GM23338 (cell line): ENCODE data around the gene MT2A.

ENCODE experiments used
- CREB1 ChIP-seq: fragments of 250-450 bp; sonication (Bioruptor Pico); IDR thresholded peaks from 2 replicates; pipeline ENCODE4 v1.5.0; 2020; ENCODE audit warnings: low read depth, mild to moderate bottlenecking, moderate library complexity
- CTCF ChIP-seq, 2 experiments: fragments of 200-600 bp in 1 of 2; sonication (generic) in 1 of 2; conservative IDR thresholded peaks; 2 replicates each; pipeline versions ENCODE4 v1.5.1 to v1.6.1; 2016 to 2017; ENCODE audit warnings: antibody characterized with exemption in 2 of 2, low read depth in 2 of 2, mild to moderate bottlenecking in 2 of 2, moderate library complexity in 1 of 2
- EZH2 ChIP-seq: fragments of 200-600 bp; sonication (generic); IDR thresholded peaks from one replicate; pipeline ENCODE4 v1.8.0; 2017; ENCODE audit warnings: antibody characterized with exemption, mild to moderate bottlenecking, low read depth; ENCODE audit not compliant: unreplicated experiment
- EZH2phosphoT487 ChIP-seq: fragments of 200-600 bp; sonication (generic); IDR thresholded peaks from one replicate; pipeline ENCODE4 v1.8.1; 2018; ENCODE audit warnings: antibody characterized with exemption; ENCODE audit not compliant: unreplicated experiment
- JUNB ChIP-seq: IDR thresholded peaks from one replicate; pipeline ENCODE4 v1.6.1; 2016; ENCODE audit warnings: antibody characterized with exemption; ENCODE audit not compliant: unreplicated experiment
- POLR2AphosphoS5 ChIP-seq: IDR thresholded peaks from 2 replicates; pipeline ENCODE4 v1.6.1; 2016; ENCODE audit warnings: antibody characterized with exemption, low read depth
- REST ChIP-seq: IDR thresholded peaks from one replicate; pipeline ENCODE4 v1.6.1; 2018; ENCODE audit warnings: antibody characterized with exemption; ENCODE audit not compliant: unreplicated experiment
- ZNF114 ChIP-seq: fragments of 250-450 bp; sonication (Bioruptor Pico); IDR thresholded peaks from 2 replicates; pipeline ENCODE4 v1.5.0; 2020; ENCODE audit warnings: mild to moderate bottlenecking, moderate library complexity
- TF ChIP-seq, protein P1 (sequence below): IDR thresholded peaks from 2 replicates; pipeline ENCODE4 v1.6.1; 2016; ENCODE audit warnings: antibody characterized with exemption
- TF ChIP-seq, protein P2 (sequence below): fragments of 250-450 bp; sonication (Bioruptor Pico); IDR thresholded peaks from 2 replicates; pipeline ENCODE4 v1.5.0; 2020; ENCODE audit warnings: mild to moderate bottlenecking, moderate library complexity

DNA sequence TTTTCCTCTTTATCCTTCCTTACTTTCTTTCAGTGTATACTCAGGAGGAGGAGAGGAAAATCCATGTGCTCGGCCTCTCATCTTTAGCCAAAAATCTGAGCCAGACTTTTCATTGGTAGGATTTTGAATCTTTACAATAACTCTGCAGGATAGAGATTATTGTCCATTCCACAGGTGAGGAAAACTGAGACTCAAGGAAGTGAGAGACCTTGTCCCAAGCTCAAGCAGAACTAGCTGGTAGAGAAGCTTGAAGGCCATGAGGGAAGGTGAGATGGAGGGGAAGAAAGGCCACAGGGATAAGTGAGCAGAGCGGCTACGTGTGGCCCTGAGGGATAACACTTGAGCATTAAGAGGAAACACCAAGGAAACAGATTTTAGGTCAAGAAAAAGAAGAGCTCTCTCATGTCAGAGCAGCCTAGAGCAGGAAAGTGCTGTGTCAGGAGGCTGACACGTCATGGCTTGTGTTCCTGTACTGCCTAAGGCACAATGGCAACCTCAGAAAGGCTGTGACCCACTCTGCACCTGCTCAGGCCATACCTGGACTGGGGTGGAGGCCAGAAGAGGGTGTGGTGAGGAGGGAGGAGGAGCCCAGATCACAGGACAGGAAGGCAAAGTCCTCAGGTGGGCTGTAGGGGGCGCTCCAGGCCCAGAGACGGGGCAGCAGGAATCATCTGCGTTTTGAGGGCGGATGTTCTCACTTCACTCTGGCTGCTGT is 31.6 kb upstream of the MT2A start:
- TF ChIP-seq, protein P1, sequence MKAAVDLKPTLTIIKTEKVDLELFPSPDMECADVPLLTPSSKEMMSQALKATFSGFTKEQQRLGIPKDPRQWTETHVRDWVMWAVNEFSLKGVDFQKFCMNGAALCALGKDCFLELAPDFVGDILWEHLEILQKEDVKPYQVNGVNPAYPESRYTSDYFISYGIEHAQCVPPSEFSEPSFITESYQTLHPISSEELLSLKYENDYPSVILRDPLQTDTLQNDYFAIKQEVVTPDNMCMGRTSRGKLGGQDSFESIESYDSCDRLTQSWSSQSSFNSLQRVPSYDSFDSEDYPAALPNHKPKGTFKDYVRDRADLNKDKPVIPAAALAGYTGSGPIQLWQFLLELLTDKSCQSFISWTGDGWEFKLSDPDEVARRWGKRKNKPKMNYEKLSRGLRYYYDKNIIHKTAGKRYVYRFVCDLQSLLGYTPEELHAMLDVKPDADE, result no peak
- TF ChIP-seq CTCF (conservative IDR thresholded peaks at IDR 0.05; ENCODE audit: low read depth in 2 of 2), result peak; percentile 94 to 98
- no peak for TF ChIP-seq EZH2
- TF ChIP-seq REST, result no peak
- no peak for TF ChIP-seq POLR2AphosphoS5
- TF ChIP-seq JUNB, result no peak
- TF ChIP-seq CREB1 (CRISPR knock-in tag), result no peak
- no peak for TF ChIP-seq ZNF114 (CRISPR knock-in tag)
- TF ChIP-seq, protein P2, sequence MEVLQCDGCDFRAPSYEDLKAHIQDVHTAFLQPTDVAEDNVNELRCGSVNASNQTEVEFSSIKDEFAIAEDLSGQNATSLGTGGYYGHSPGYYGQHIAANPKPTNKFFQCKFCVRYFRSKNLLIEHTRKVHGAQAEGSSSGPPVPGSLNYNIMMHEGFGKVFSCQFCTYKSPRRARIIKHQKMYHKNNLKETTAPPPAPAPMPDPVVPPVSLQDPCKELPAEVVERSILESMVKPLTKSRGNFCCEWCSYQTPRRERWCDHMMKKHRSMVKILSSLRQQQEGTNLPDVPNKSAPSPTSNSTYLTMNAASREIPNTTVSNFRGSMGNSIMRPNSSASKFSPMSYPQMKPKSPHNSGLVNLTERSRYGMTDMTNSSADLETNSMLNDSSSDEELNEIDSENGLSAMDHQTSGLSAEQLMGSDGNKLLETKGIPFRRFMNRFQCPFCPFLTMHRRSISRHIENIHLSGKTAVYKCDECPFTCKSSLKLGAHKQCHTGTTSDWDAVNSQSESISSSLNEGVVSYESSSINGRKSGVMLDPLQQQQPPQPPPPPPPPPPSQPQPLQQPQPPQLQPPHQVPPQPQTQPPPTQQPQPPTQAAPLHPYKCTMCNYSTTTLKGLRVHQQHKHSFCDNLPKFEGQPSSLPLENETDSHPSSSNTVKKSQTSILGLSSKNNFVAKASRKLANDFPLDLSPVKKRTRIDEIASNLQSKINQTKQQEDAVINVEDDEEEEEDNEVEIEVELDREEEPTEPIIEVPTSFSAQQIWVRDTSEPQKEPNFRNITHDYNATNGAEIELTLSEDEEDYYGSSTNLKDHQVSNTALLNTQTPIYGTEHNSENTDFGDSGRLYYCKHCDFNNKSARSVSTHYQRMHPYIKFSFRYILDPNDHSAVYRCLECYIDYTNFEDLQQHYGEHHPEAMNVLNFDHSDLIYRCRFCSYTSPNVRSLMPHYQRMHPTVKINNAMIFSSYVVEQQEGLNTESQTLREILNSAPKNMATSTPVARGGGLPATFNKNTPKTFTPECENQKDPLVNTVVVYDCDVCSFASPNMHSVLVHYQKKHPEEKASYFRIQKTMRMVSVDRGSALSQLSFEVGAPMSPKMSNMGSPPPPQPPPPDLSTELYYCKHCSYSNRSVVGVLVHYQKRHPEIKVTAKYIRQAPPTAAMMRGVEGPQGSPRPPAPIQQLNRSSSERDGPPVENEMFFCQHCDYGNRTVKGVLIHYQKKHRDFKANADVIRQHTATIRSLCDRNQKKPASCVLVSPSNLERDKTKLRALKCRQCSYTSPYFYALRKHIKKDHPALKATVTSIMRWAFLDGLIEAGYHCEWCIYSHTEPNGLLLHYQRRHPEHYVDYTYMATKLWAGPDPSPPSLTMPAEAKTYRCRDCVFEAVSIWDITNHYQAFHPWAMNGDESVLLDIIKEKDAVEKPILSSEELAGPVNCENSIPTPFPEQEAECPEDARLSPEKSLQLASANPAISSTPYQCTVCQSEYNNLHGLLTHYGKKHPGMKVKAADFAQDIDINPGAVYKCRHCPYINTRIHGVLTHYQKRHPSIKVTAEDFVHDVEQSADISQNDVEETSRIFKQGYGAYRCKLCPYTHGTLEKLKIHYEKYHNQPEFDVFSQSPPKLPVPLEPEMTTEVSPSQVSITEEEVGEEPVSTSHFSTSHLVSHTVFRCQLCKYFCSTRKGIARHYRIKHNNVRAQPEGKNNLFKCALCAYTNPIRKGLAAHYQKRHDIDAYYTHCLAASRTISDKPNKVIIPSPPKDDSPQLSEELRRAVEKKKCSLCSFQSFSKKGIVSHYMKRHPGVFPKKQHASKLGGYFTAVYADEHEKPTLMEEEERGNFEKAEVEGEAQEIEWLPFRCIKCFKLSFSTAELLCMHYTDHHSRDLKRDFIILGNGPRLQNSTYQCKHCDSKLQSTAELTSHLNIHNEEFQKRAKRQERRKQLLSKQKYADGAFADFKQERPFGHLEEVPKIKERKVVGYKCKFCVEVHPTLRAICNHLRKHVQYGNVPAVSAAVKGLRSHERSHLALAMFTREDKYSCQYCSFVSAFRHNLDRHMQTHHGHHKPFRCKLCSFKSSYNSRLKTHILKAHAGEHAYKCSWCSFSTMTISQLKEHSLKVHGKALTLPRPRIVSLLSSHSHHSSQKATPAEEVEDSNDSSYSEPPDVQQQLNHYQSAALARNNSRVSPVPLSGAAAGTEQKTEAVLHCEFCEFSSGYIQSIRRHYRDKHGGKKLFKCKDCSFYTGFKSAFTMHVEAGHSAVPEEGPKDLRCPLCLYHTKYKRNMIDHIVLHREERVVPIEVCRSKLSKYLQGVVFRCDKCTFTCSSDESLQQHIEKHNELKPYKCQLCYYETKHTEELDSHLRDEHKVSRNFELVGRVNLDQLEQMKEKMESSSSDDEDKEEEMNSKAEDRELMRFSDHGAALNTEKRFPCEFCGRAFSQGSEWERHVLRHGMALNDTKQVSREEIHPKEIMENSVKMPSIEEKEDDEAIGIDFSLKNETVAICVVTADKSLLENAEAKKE (CRISPR knock-in tag), result no peak
- no peak for TF ChIP-seq EZH2phosphoT487
